Measurements from ENCODE around the gene PDE4A. TPM values are rescaled to one million over a fixed set of nuclear protein-coding genes. Genes with fewer than 3 reads are reported as not detected.

PDE4A gene
- polyA plus RNA-seq, 1 donor, result 5.0 TPM

GRCh38 chr19:10468133-10468532, 47.8 kb downstream of the PDE4A start:
- no peak for DNase-seq

DNA sequence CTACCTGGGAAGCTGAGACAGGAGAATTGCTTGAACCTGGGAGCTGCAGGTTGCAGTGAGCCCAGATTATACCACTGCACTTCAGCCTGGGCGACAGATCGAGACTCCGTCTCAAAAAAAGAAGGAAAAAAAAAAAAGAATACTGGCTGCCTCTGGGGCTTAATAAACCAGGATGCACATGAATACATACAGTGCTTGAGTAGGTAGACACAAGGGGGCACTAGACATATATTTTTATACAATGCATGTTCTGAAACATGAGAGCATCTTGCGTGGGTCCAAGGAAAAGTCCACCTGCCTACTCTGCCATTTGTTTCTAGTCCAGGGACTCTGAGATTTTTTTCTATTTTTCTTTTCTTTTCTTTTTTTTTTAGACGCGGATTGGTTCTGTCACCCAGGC, 51.6 kb downstream of the PDE4A start:
- no peak for DNase-seq

GRCh38 chr19:10473192-10473591, 52.9 kb downstream of the PDE4A start:
- no peak for DNase-seq

DNA sequence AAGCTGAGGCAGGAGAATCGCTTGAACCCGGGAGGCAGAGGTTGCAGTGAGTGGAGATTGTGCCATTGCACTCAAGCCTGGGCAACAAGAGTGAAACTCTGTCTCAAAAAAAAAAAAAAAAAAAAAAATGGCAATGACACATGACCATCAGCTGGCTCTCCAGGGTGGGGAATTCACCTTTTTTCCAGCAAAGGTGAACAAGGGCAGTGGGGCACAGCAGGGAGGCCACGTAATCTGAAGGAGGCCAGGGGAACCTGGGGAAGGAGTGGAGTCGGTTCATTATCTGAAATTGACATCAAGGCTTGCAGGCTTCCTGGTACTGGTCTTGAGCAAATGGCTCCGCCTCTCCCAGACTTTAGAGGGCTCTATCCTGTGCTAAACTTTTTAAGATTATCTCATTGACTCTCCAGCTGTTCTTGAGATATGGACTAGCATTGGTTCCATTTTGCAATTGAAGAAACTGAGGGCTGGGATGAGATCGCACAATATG, 54.7 kb downstream of the PDE4A start:
- no peak for DNase-seq

DNA sequence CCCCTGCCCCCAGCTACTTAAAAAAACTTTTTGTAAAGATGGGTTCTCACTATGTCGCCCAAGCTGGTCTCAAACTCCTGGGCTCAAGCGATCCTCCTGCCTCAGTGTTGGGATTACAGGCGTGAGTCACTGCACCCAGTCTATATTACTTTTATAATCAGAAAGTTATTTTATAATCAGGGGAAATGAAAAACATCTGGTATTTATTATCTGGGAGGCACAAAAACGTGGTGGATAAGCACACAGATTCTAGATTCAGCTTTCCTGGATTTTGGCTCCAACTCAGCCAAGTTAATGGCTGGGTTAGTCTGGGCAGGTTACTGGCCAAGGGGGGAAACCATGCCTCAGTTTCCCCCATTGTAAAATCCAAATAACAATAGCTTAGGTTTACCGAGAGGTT, 58.1 kb downstream of the PDE4A start:
- no peak for DNase-seq

DNA sequence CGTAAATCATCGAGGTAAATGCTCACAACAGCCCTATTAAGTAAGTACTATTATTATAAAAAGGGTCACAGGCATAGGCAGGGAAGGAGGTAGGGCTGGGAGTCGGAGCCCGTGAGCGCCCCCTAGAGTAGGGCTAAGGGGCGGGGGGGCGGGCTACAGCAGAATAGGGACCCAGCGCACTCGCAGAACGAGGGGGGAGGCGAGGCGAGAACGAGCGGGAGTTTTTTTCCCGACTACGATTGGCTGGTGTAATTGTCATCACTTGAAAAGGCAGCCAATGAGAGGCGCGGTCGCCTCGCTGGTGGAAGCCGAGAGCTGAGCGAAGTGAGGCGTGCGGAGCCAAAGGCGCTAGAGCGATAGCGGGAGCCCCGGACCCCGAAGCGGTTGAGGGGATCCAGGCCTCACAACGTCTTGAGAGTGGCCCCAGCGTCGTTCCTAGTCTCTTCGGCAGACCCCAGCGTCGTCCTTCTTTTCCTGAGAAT, 58.6 kb downstream of the PDE4A start:
- DNase-seq, result peak; percentile 92

- no peak for DNase-seq
These were observed 66.2 kb downstream of the PDE4A start for GRCh38 chr19:10486551-10486950.

GRCh38 chr19:10491472-10492047, 71.2 kb downstream of the PDE4A start:
- DNase-seq, result no peak

- no peak for DNase-seq
These were observed 77.0 kb downstream of the PDE4A start for GRCh38 chr19:10497371-10497770.

GRCh38 chr19:10499550-10500246, 79.4 kb downstream of the PDE4A start:
- DNase-seq, result no peak

GRCh38 chr19:10500247-10500592, 79.9 kb downstream of the PDE4A start:
- DNase-seq, result no peak

DNA sequence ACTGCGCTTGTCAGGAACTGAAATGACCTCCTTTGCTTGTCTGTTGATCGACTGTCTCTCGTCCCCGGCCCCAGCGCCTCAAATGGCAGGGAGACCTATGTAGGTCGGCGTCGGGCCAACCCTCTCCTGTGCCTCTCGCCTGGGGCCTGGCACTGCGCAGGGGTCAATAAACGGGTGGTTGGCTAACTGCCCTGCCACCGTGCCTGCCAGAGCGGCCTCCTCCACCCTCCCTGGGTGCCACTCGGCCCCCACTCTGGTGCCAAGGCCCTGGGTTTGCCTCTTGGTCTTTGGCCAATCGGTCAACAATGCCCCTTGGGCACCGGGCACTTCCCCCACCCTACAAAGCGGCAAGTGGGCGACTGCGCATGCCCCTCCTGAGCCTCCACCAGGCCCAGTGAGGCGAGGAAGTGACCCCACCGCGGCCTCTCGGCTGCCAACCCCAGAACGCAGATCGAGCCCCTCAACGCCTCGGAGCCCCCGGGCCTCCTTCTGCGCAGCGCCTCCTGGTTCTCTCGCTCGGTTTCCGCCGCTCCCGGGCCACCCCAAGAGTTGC, 81.7 kb downstream of the PDE4A start:
- DNase-seq, result no peak

DNA sequence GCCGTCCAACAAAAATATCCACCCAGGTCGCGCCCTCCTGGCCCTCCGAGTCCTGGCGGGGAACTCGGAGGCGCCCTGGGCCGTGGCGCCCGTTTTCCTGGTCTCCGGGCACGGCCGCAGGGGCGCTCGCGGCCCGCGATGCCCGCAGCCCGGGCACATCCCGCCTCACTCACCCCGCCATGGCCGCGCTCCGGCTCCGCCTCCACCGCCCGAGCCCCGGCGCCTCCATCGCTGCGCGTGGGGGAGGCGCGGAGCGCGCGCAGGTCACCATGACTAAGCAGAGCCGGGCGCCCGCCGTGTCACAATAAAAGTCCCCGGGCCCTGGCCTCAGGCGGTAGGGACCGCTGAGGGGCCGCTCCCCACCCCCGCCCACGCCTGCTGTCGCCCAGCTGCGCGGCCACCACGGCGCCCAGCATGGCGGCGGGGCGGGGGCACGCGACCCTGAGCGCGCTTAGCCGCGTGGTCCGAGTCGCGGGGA, 82.2 kb downstream of the PDE4A start:
- DNase-seq, result peak; percentile 95

DNA sequence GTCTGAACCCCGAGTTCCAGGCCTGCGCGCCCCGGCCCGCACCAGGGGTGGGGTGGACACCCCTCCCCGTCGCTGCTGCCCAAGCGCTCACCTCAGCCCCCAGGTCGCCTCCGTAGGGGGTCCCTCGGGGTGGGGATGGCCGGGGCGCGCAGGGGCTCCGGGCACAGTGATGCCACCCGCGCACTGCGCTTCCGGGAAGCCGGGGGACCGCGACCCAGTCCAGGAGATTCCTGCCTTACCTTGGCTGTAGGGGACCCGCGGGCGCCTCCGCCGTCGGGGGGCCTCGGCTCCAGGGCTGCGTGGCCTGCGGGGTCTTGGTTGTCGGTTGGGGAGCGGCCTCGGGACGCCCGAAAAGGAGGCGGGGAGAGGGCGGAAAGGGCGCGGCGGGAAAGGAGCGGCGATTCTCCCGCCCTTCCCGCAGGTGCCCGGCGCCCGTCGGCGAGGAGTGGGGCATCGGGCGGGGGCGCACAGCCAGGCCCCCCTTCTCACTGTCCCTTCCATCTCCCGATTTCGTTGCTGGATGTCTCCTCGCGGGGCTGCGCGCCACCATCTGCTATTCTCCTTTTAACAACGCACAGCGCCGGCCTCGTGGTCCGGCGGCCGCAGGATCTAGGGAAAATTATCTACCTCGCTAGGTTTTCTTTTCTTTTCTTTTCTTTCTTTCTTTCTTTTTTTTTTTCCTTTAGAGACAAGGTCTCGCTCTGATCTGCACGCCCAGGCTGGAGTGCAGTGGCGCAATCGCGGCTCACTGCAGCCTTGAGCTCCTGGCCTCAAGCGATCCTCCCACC, 82.9 kb downstream of the PDE4A start, which contains the start of gene KEAP1:
KEAP1 (minus strand) TSS at position 355 of the 788 bp plus-strand sequence. CDS start 3,323 bp downstream, outside the sequence.
- DNase-seq, result peak; percentile 59

DNA sequence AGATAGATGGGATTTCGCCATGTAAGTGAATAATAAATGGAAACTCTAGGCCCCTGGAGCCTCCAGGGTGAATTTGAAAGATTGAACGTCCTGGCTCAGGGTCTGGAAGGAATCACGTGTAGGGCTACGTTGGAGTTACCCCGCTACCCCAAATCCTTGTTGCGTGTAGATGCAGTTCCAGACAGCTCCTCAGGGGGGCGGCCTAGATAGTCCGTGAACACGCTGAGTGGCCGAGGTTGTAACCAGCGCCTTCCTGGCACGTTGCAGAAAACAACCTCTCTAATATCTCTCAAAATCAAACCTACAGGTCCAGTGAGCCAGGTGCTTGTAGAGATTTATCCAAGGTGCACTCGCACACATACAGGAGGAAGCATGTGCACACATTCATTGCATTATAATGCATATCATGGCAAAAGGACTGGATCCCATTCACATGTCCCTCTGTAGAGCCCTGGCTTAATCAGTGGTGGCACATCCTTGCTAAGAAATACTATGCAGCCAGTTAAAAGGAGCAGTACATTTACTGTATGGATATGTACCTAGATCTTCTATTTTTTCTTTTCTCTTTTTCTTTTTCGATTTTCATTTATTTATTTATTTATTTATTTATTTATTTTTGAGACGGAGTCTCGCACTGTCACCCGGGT, 85.4 kb downstream of the PDE4A start:
- no peak for DNase-seq

GRCh38 chr19:10508036-10508435, 87.7 kb downstream of the PDE4A start:
- DNase-seq, result no peak

- no peak for DNase-seq
These were observed 88.4 kb downstream of the PDE4A start for GRCh38 chr19:10508707-10509106.

DNA sequence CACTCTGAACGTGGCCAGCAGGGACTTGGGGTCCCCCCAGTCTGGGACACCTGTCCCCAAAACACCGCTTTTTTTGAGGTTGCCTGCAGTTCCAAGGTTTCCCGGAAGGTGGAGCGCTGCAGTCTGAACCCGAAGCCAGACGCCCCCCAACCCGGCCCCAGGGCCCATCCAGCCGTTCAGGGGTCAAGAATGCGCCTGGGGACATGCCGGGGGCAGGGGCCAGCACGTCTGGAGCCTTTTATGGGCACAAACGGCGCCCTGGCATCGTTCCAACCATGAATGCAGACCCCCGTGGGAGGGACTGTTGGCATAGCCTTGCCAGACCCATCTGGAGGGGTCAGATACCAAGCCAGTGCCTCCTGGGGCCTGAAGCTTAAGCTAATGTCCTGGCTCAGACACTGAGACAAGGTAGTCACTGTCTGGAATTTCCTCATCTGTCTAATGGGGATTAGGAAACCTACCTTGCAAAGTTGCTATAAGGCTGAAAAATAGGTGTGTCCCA, 90.0 kb downstream of the PDE4A start:
- DNase-seq, result no peak

DNA sequence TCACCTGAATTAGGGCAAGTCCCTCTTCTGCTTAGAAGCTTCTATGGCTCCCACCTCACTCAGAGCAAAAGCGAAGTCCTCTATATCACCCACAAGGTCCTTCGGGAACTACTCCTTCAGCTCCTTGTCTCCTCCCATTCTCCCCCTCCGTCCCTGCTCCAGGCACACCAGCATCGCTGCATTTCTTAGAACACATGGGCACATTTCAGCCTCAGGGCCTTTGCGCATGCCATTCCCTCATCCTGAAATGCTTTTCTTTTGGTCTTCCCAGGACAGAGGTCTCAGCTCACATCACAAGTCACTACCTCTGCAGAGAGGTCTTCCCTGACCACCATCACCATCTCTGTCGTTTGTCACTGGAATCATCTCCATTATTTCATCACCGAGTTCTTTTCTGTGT, 92.9 kb downstream of the PDE4A start:
- DNase-seq, result no peak

- no peak for DNase-seq
These were observed 94.1 kb downstream of the PDE4A start for GRCh38 chr19:10514211-10515145.

GRCh38 chr19:10516064-10516385, 95.7 kb downstream of the PDE4A start:
- no peak for DNase-seq

Measured in hindlimb muscle (tissue), 1 donor.